Peyer's patch (tissue), 4 donors: Measurements from ENCODE around the gene SYNJ2. TPM values are rescaled to one million over a fixed set of nuclear protein-coding genes. Genes with fewer than 3 reads are reported as not detected.

Experiments used
- DNase-seq, 3 donors: peaks; one replicate each; pipeline ENCODE4 v3.0.0-alpha.2; 2017 to 2019
- H3K27ac ChIP-seq, 4 donors: fragments of 200-600 bp; sonication (generic); one replicate each; pipeline ENCODE4 v1.5.1; 2016 to 2019
- H3K27me3 ChIP-seq, 2 donors: fragments of 200-600 bp; sonication (generic); one replicate each; pipeline ENCODE4 v1.5.1; 2019
- H3K36me3 ChIP-seq, 3 donors: fragments of 200-600 bp; sonication (generic); one replicate each; pipeline ENCODE4 v1.5.1; 2016 to 2019
- H3K4me1 ChIP-seq, 4 donors: fragments of 200-600 bp; sonication (generic); one replicate each; pipeline ENCODE4 v1.5.1; 2016 to 2019
- H3K4me3 ChIP-seq, 4 donors: fragments of 200-600 bp; sonication (generic); 1 replicate in 3 of 4; 2 replicates in 1 of 4; pipeline ENCODE4 v1.5.1; 2016 to 2019; ENCODE audit warnings: mild to moderate bottlenecking in 1 of 4
- H3K9me3 ChIP-seq, 4 donors: fragments of 200-600 bp; sonication (generic); one replicate each; pipeline ENCODE4 v1.5.1; 2016 to 2019; ENCODE audit warnings: mild to moderate bottlenecking in 1 of 4
- CTCF ChIP-seq, 6 experiments: fragments of 450-650 bp in 4 of 6; fragments of 200-600 bp in 2 of 6; sonication (generic) in 1 of 6; IDR thresholded peaks; one replicate each; pipeline ENCODE4 v1.5.1; 2017 to 2019; ENCODE audit warnings: antibody characterized with exemption in 6 of 6, mild to moderate bottlenecking in 3 of 6, moderate library complexity in 1 of 6
- POLR2A ChIP-seq, 2 donors: fragments of 450-650 bp; IDR thresholded peaks; one replicate each; pipeline ENCODE4 v1.5.1; 2017; ENCODE audit warnings: antibody characterized with exemption in 2 of 2, mild to moderate bottlenecking in 2 of 2, moderate library complexity in 2 of 2
- total RNA-seq, 4 donors: library from RNA; depleted of rRNA; stranded (reverse); fragments of >200 nt; gene quantifications; one replicate each; pipeline ENCODE4 v1.1.0, GENCODE V29; 2016

SYNJ2 gene
- total RNA-seq, 4 donors from 2014 or later = 26.8 to 47.2 (median 34.0) TPM

- TF ChIP-seq POLR2A (IDR thresholded peaks at IDR 0.05) = no peak
- no peak for TF ChIP-seq CTCF (IDR thresholded peaks at IDR 0.05)
- peaks cover 0 to under 1% (median 0%) of the 10 kb centered on the region in 3 donors for H3K36me3 ChIP-seq
- no peaks in the 10 kb centered on the region for H3K9me3 ChIP-seq
- no peaks in the 10 kb centered on the region for H3K27me3 ChIP-seq
- H3K4me1 ChIP-seq = peaks cover 0 to 12% (median 0%) of the 10 kb centered on the region in 4 donors
- H3K4me3 ChIP-seq = no peak overlapping the region
- no peak overlapping the region for H3K27ac ChIP-seq
- peak in 1 of 3 donors; percentile 45 for DNase-seq
Observed at GRCh38 chr6:158049055-158050028, 67.7 kb downstream of the SYNJ2 start.

- no peak overlapping the region for H3K27ac ChIP-seq
- H3K36me3 ChIP-seq = peaks cover 0 to 9% (median 0%) of the 10 kb centered on the region in 3 donors
- no peak for DNase-seq
- TF ChIP-seq POLR2A (IDR thresholded peaks at IDR 0.05) = no peak
- no peak for TF ChIP-seq CTCF (IDR thresholded peaks at IDR 0.05)
- no peaks in the 10 kb centered on the region for H3K9me3 ChIP-seq
- H3K4me1 ChIP-seq = peaks cover 0 to 8% (median 0%) of the 10 kb centered on the region in 4 donors
- no peaks in the 10 kb centered on the region for H3K27me3 ChIP-seq
- no peak overlapping the region for H3K4me3 ChIP-seq
Observed at GRCh38 chr6:158050107-158050735, 68.6 kb downstream of the SYNJ2 start.

- Histone ChIP-seq H3K9me3 (no peaks in the 10 kb centered on the region), H3K27ac (no peak overlapping the region), H3K4me3 (no peak overlapping the region), H3K27me3 (no peaks in the 10 kb centered on the region), H3K36me3 (peaks cover 0 to 16% (median 0%) of the 10 kb centered on the region in 3 donors), H3K4me1 (peaks cover 0 to 8% (median 0%) of the 10 kb centered on the region in 4 donors)
- TF ChIP-seq POLR2A (IDR thresholded peaks at IDR 0.05) (no peak), CTCF (IDR thresholded peaks at IDR 0.05) (no peak)
- no peak for DNase-seq
Observed at GRCh38 chr6:158050955-158051354, 69.3 kb downstream of the SYNJ2 start.

- Histone ChIP-seq H3K27ac (no peak overlapping the region), H3K4me1 (peaks cover 0 to 5% (median 0%) of the 10 kb centered on the region in 4 donors), H3K27me3 (no peaks in the 10 kb centered on the region), H3K9me3 (no peaks in the 10 kb centered on the region), H3K4me3 (no peak overlapping the region), H3K36me3 (peaks cover 0 to 26% (median 0%) of the 10 kb centered on the region in 3 donors)
- no peak for DNase-seq
- no peak for TF ChIP-seq CTCF (IDR thresholded peaks at IDR 0.05)
- no peak for TF ChIP-seq POLR2A (IDR thresholded peaks at IDR 0.05)
Observed at GRCh38 chr6:158051968-158052367, 70.3 kb downstream of the SYNJ2 start.

- peaks cover 0 to 4% (median 0%) of the 10 kb centered on the region in 4 donors for H3K4me1 ChIP-seq
- H3K27me3 ChIP-seq = no peaks in the 10 kb centered on the region
- TF ChIP-seq CTCF (IDR thresholded peaks at IDR 0.05) (no peak), POLR2A (IDR thresholded peaks at IDR 0.05) (no peak)
- no peak for DNase-seq
- H3K4me3 ChIP-seq = no peak overlapping the region
- H3K9me3 ChIP-seq = no peaks in the 10 kb centered on the region
- H3K36me3 ChIP-seq = peaks cover 0 to 27% (median 0%) of the 10 kb centered on the region in 3 donors
- no peak overlapping the region for H3K27ac ChIP-seq
Observed at GRCh38 chr6:158053377-158054313, 72.0 kb downstream of the SYNJ2 start.
